Body of pancreas (tissue), 4 donors: ENCODE data around the gene MTX1. TPM values are rescaled to one million over a fixed set of nuclear protein-coding genes. Genes with fewer than 3 reads are reported as not detected.
"Not testable (repeated sequence)": the region's sequence is repeated elsewhere in the genome, so short reads cannot be mapped to it uniquely, and the experiment has no call there.

Experiments used
- ATAC-seq: fragments of 150-250 bp; one replicate; pipeline ENCODE4 v1.9.1; 2016
- DNase-seq, 4 donors: peaks; one replicate each; pipeline ENCODE4 v3.0.0-alpha.2; 2019
- H3K27ac ChIP-seq, 4 donors: fragments of 200-600 bp; sonication (generic); 1 replicate in 3 of 4; 2 replicates in 1 of 4; pipeline versions ENCODE4 v1.5.1 to v1.6.1; 2016 to 2019; ENCODE audit warnings: mild to moderate bottlenecking in 1 of 4, mixed read lengths in 1 of 4, moderate library complexity in 1 of 4
- H3K27me3 ChIP-seq, 2 donors: fragments of 200-600 bp; sonication (generic); one replicate each; pipeline ENCODE4 v1.6.0; 2016; ENCODE audit warnings: mild to moderate bottlenecking in 1 of 2
- H3K36me3 ChIP-seq, 2 donors: fragments of 200-600 bp; sonication (generic); replicated peaks in 1 of 2; 2 replicates each; pipeline ENCODE4 v1.5.1; 2016; ENCODE audit warnings: low read depth in 2 of 2; ENCODE audit not compliant: insufficient read depth in 1 of 2
- H3K4me1 ChIP-seq: fragments of 200-600 bp; sonication (generic); one replicate; pipeline ENCODE4 v1.6.0; 2016
- H3K4me3 ChIP-seq, 2 donors: fragments of 200-600 bp; sonication (generic); 1 replicate in 1 of 2; 2 replicates in 1 of 2; pipeline ENCODE4 v1.5.1; 2016 to 2019
- H3K9me3 ChIP-seq, 3 donors: fragments of 200-600 bp; sonication (generic); 1 replicate in 2 of 3; 2 replicates in 1 of 3; pipeline ENCODE4 v1.5.1; 2016
- CTCF ChIP-seq, 7 experiments: fragments of 450-650 bp in 4 of 7; fragments of 200-600 bp in 3 of 7; sonication (generic) in 3 of 7; IDR thresholded peaks; one replicate each; pipeline ENCODE4 v1.5.1; 2016 to 2019; ENCODE audit warnings: antibody characterized with exemption in 7 of 7
- POLR2A ChIP-seq, 3 donors: fragments of 450-650 bp; IDR thresholded peaks; one replicate each; pipeline ENCODE4 v1.6.1; 2016; ENCODE audit warnings: antibody characterized with exemption in 3 of 3, mild to moderate bottlenecking in 2 of 3
- WGBS, 2 donors: methylation state at CpG; one replicate each; pipeline ENCODE4 v1.1.5; 2017; 5-methylcytosine and 5-hydroxymethylcytosine counted together
- intact Hi-C: fragments of 100-400 bp; cut with DNase I; formaldehyde crosslinking; loops from one replicate; pipeline ENCODE4 v1.15.1; 2023
- total RNA-seq, 2 donors: library from RNA; depleted of rRNA; stranded (reverse); fragments of >200 nt; gene quantifications; one replicate each; pipeline ENCODE4 v1.1.0, GENCODE V29; 2016

MTX1 gene
- total RNA-seq, 2 donors from 2014 or later = 5.9 to 16.3 TPM

GRCh38 chr1:155210314-155211104 lies 2.0 kb downstream of the MTX1 start:
- intact Hi-C loops = no loop called here
- WGBS, 2 donors = 67 to 69% methylated on average over 4 of the region's 4 CpGs
- no peak overlapping the region for H3K4me3 ChIP-seq

GRCh38 chr1:155211381-155212050 lies 3.0 kb downstream of the MTX1 start:
- H3K4me1 ChIP-seq = peaks cover 23% of the 10 kb centered on the region
- intact Hi-C loops, H3K27me3 ChIP-seq, DNase-seq, H3K27ac ChIP-seq, H3K9me3 ChIP-seq, H3K4me3 ChIP-seq, H3K36me3 ChIP-seq, ATAC-seq: not testable (repeated sequence)
- 67 to 89% methylated on average over 6 to 10 of the region's 13 CpGs for WGBS, 2 donors

More at GRCh38 chr1:155210314-155211104, 2.0 kb downstream of the MTX1 start:
- Histone ChIP-seq H3K36me3 (no peaks in the 10 kb centered on the region), H3K27me3 (no peaks in the 10 kb centered on the region), H3K9me3 (no peaks in the 10 kb centered on the region), H3K27ac (no peak overlapping the region), H3K4me1 (peaks cover 23% of the 10 kb centered on the region)
- no peak for ATAC-seq
- no peak for DNase-seq
- no peak for TF ChIP-seq CTCF (IDR thresholded peaks at IDR 0.05)
- no peak for TF ChIP-seq POLR2A (IDR thresholded peaks at IDR 0.05)

GRCh38 chr1:155212051-155212440 lies 3.6 kb downstream of the MTX1 start:
- H3K4me1 ChIP-seq = peaks cover 19% of the 10 kb centered on the region
- H3K36me3 ChIP-seq, ATAC-seq, H3K27me3 ChIP-seq, H3K4me3 ChIP-seq, DNase-seq, H3K27ac ChIP-seq, intact Hi-C loops, H3K9me3 ChIP-seq: not testable (repeated sequence)
- 81 to 88% methylated on average over 3 to 5 of the region's 7 CpGs for WGBS, 2 donors

- H3K27ac ChIP-seq, H3K4me3 ChIP-seq, ATAC-seq, H3K27me3 ChIP-seq, intact Hi-C loops, H3K9me3 ChIP-seq, H3K36me3 ChIP-seq, DNase-seq: not testable (repeated sequence)
- WGBS, 2 donors = 31 to 80% methylated on average over 3 to 5 of the region's 10 CpGs
- H3K4me1 ChIP-seq = peaks cover 11% of the 10 kb centered on the region
These were observed 6.2 kb downstream of the MTX1 start for GRCh38 chr1:155214702-155215101.

GRCh38 chr1:155218854-155219591 lies 10.5 kb downstream of the MTX1 start:
- Histone ChIP-seq H3K27ac (peak overlapping the region in 1 of 4 donors; percentile 24), H3K27me3 (no peaks in the 10 kb centered on the region), H3K4me1 (peaks cover 13% of the 10 kb centered on the region), H3K9me3 (no peaks in the 10 kb centered on the region), H3K4me3 (no peak overlapping the region), H3K36me3 (no peaks in the 10 kb centered on the region)
- WGBS, 2 donors = 32 to 44% methylated on average over 7 of the region's 7 CpGs
- TF ChIP-seq POLR2A (IDR thresholded peaks at IDR 0.05) = no peak
- no peak for TF ChIP-seq CTCF (IDR thresholded peaks at IDR 0.05)
- ATAC-seq (peak; percentile 82), DNase-seq (peak; percentile 62 to 76 (median 69))
- intact Hi-C loops = no loop called here

GRCh38 chr1:155219592-155220031 lies 11.1 kb downstream of the MTX1 start:
- Histone ChIP-seq H3K9me3 (no peaks in the 10 kb centered on the region), H3K4me1 (peaks cover 13% of the 10 kb centered on the region), H3K36me3 (no peaks in the 10 kb centered on the region), H3K27ac (peak overlapping the region in 1 of 4 donors; percentile 24), H3K27me3 (no peaks in the 10 kb centered on the region), H3K4me3 (no peak overlapping the region)
- TF ChIP-seq CTCF (IDR thresholded peaks at IDR 0.05) (no peak), POLR2A (IDR thresholded peaks at IDR 0.05) (no peak)
- intact Hi-C loops = loop anchor here (10.0 kb wide), 1 partner anchor 45 kb away; the partner anchor contains the start of genes KRTCAP2 and TRIM46
- ATAC-seq (peak; percentile 63), DNase-seq (peak in 3 of 4 donors; percentile 39 to 60 (median 47))
- 10% methylated on average over 1 of the region's 1 CpG; no CpG with 5 or more reads in 1 of the 2 donors for WGBS, 2 donors

- peaks cover 13% of the 10 kb centered on the region for H3K4me1 ChIP-seq
- peak overlapping the region in 1 of 4 donors; percentile 21 for H3K27ac ChIP-seq
- ATAC-seq = not testable (repeated sequence)
These were observed 11.9 kb downstream of the MTX1 start for GRCh38 chr1:155220211-155220965.

More at GRCh38 chr1:155220211-155220965, 11.9 kb downstream of the MTX1 start:
- not testable (repeated sequence) for H3K9me3 ChIP-seq, H3K27me3 ChIP-seq, H3K4me3 ChIP-seq, H3K36me3 ChIP-seq, DNase-seq
- 87 to 88% methylated on average over 10 of the region's 10 CpGs for WGBS, 2 donors
- intact Hi-C loops = loop anchor here (10.0 kb wide), 1 partner anchor 46 kb away; the partner anchor contains the start of genes KRTCAP2 and TRIM46
